ENCODE measurements around the gene AGRN.

Gene AGRN

GRCh38 chr1:1090424-1091343 is 70.8 kb downstream of the AGRN start:
- Histone ChIP-seq H3K27ac (ENCODE audit: low read length) (no peak overlapping the region), H3K9me2 (replicated peaks; ENCODE audit: insufficient read depth, low read length) (no peaks in the 10 kb centered on the region), H3K9me3 (replicated peaks; ENCODE audit: insufficient read depth, low read length) (no peaks in the 10 kb centered on the region), H3F3A (ENCODE audit: insufficient read depth, low read length) (no peaks in the 10 kb centered on the region), H3K4me3 (ENCODE audit: low read length) (no peak overlapping the region), H3K36me3 (replicated peaks; ENCODE audit: insufficient read depth, low read length) (no peaks in the 10 kb centered on the region), H2AFZ (ENCODE audit: low read length) (no peak overlapping the region), H4K20me1 (ENCODE audit: insufficient read depth, low read length) (no peaks in the 10 kb centered on the region), H3K4me2 (ENCODE audit: low read depth, low read length) (no peak overlapping the region), H3K9ac (ENCODE audit: low read length) (no peak overlapping the region), H3K79me2 (ENCODE audit: low read length) (no peaks in the 10 kb centered on the region), H3K27me3 (replicated peaks; ENCODE audit: insufficient read depth, low read length) (no peaks in the 10 kb centered on the region), H3K4me1 (ENCODE audit: low read length) (no peaks in the 10 kb centered on the region)
- no peak for TF ChIP-seq EZH2 (optimal IDR thresholded peaks at IDR 0.05; ENCODE audit: low read depth, low read length)
- TF ChIP-seq CTCF (IDR thresholded peaks at IDR 0.05; ENCODE audit: low read length) = no peak
- no peak for TF ChIP-seq EZH2phosphoT487 (IDR thresholded peaks at IDR 0.05; ENCODE audit: low read length)
- DNase-seq = no peak

GRCh38 chr1:1091344-1092148 is 71.6 kb downstream of the AGRN start:
- H2AFZ ChIP-seq (ENCODE audit: low read length) = no peak overlapping the region
- no peak overlapping the region for H3K4me2 ChIP-seq (ENCODE audit: low read depth, low read length)
- no peaks in the 10 kb centered on the region for H3K79me2 ChIP-seq (ENCODE audit: low read length)
- H3K9me2 ChIP-seq (replicated peaks; ENCODE audit: insufficient read depth, low read length) = no peaks in the 10 kb centered on the region
- H3K9me3 ChIP-seq (replicated peaks; ENCODE audit: insufficient read depth, low read length) = no peaks in the 10 kb centered on the region
- no peaks in the 10 kb centered on the region for H4K20me1 ChIP-seq (ENCODE audit: insufficient read depth, low read length)
- no peak for DNase-seq
- H3K9ac ChIP-seq (ENCODE audit: low read length) = no peak overlapping the region
- H3F3A ChIP-seq (ENCODE audit: insufficient read depth, low read length) = no peaks in the 10 kb centered on the region
- no peak overlapping the region for H3K4me3 ChIP-seq (ENCODE audit: low read length)
- TF ChIP-seq CTCF (IDR thresholded peaks at IDR 0.05; ENCODE audit: low read length) (no peak), EZH2 (optimal IDR thresholded peaks at IDR 0.05; ENCODE audit: low read depth, low read length) (no peak), EZH2phosphoT487 (IDR thresholded peaks at IDR 0.05; ENCODE audit: low read length) (no peak)
- no peaks in the 10 kb centered on the region for H3K27me3 ChIP-seq (replicated peaks; ENCODE audit: insufficient read depth, low read length)
- no peaks in the 10 kb centered on the region for H3K36me3 ChIP-seq (replicated peaks; ENCODE audit: insufficient read depth, low read length)
- no peak overlapping the region for H3K27ac ChIP-seq (ENCODE audit: low read length)
- H3K4me1 ChIP-seq (ENCODE audit: low read length) = no peaks in the 10 kb centered on the region

- H4K20me1 ChIP-seq (ENCODE audit: insufficient read depth, low read length) = no peaks in the 10 kb centered on the region
- TF ChIP-seq CTCF (IDR thresholded peaks at IDR 0.05; ENCODE audit: low read length) = no peak
- no peak for TF ChIP-seq EZH2phosphoT487 (IDR thresholded peaks at IDR 0.05; ENCODE audit: low read length)
- TF ChIP-seq EZH2 (optimal IDR thresholded peaks at IDR 0.05; ENCODE audit: low read depth, low read length) = no peak
- no peak overlapping the region for H3K4me3 ChIP-seq (ENCODE audit: low read length)
- no peaks in the 10 kb centered on the region for H3K27me3 ChIP-seq (replicated peaks; ENCODE audit: insufficient read depth, low read length)
- no peaks in the 10 kb centered on the region for H3K9me3 ChIP-seq (replicated peaks; ENCODE audit: insufficient read depth, low read length)
- H3K9ac ChIP-seq (ENCODE audit: low read length) = no peak overlapping the region
- no peaks in the 10 kb centered on the region for H3K4me1 ChIP-seq (ENCODE audit: low read length)
- no peak overlapping the region for H3K4me2 ChIP-seq (ENCODE audit: low read depth, low read length)
- no peaks in the 10 kb centered on the region for H3F3A ChIP-seq (ENCODE audit: insufficient read depth, low read length)
- no peak overlapping the region for H3K27ac ChIP-seq (ENCODE audit: low read length)
- no peaks in the 10 kb centered on the region for H3K9me2 ChIP-seq (replicated peaks; ENCODE audit: insufficient read depth, low read length)
- no peak overlapping the region for H2AFZ ChIP-seq (ENCODE audit: low read length)
- no peaks in the 10 kb centered on the region for H3K79me2 ChIP-seq (ENCODE audit: low read length)
- no peaks in the 10 kb centered on the region for H3K36me3 ChIP-seq (replicated peaks; ENCODE audit: insufficient read depth, low read length)
- DNase-seq = no peak
These were observed 72.4 kb downstream of the AGRN start for GRCh38 chr1:1092149-1092855.

Data from MM.1S (cell line).